IMR-90 (cell line): ENCODE results near the gene RPS24. TPM values are rescaled to one million over a fixed set of nuclear protein-coding genes. Genes with fewer than 3 reads are reported as not detected.

Experiments used
- ATAC-seq: fragments of 200-7000 bp; cut with Tn5 transposase; 2 replicates; pipeline ENCODE4 v1.9.1; 2020; ENCODE audit warnings: low read depth, mild to moderate bottlenecking, moderate library complexity
- BruUV-seq: library from RNA; stranded (reverse); fragments of 400-500 nt; replicated peaks from 2 replicates; lab custom pipeline; 2021; lab: Mats Ljungman, UMichigan
- CTCF ChIA-PET: fragments of 300-600 bp; formaldehyde crosslinking; extraction: SDS; loops from one replicate; lab custom pipeline; 2021; ENCODE audit warnings: antibody characterized with exemption; lab: Yijun Ruan, JAX
- POLR2A ChIA-PET: fragments of 300-600 bp; sonication (Branson Sonifier 250); formaldehyde crosslinking; loops from one replicate; lab custom pipeline; 2022; ENCODE audit warnings: antibody characterized with exemption; ENCODE audit not compliant: unreplicated experiment; lab: Charles Lee
- DNase-seq: peaks from one replicate; pipeline ENCODE4 v3.0.0; 2013
- H2AFZ ChIP-seq: replicated peaks from 2 replicates; pipeline ENCODE3; 2013; ENCODE audit warnings: low read length, mild to moderate bottlenecking; ENCODE audit not compliant: poor library complexity
- H2AK5ac ChIP-seq: 2 replicates; pipeline ENCODE4 v1.6.1; 2013; ENCODE audit warnings: low read depth, low read length, inconsistent platforms
- H2AK9ac ChIP-seq: replicated peaks from 2 replicates; pipeline ENCODE3; 2013; ENCODE audit warnings: mild to moderate bottlenecking, low read depth, low read length, moderate library complexity; ENCODE audit not compliant: poor library complexity
- H2BK120ac ChIP-seq: 2 replicates; pipeline ENCODE4 v1.6.1; 2013; ENCODE audit warnings: low read depth, low read length, inconsistent platforms
- H2BK15ac ChIP-seq: 3 replicates; pipeline ENCODE4 v1.6.1; 2013; ENCODE audit warnings: low read depth, low read length, inconsistent platforms
- H2BK20ac ChIP-seq: 2 replicates; pipeline ENCODE4 v1.6.1; 2013; ENCODE audit warnings: low read depth, mild to moderate bottlenecking, inconsistent platforms, low read length, moderate library complexity
- H2BK5ac ChIP-seq: 2 replicates; pipeline ENCODE4 v1.6.1; 2013; ENCODE audit warnings: mild to moderate bottlenecking, low read depth, low read length, inconsistent platforms; ENCODE audit not compliant: poor library complexity, severe bottlenecking
- H3K14ac ChIP-seq: replicated peaks from 2 replicates; pipeline ENCODE4 v1.6.1; 2013; ENCODE audit warnings: low read depth, low read length, inconsistent platforms
- H3K18ac ChIP-seq: 2 replicates; pipeline ENCODE4 v1.6.1; 2013; ENCODE audit warnings: low read depth, low read length, control low read depth
- H3K23ac ChIP-seq: 2 replicates; pipeline ENCODE4 v1.6.1; 2013; ENCODE audit warnings: low read depth, low read length, inconsistent platforms
- H3K27ac ChIP-seq: 2 replicates; pipeline ENCODE4 v1.5.1; 2013; ENCODE audit warnings: mild to moderate bottlenecking, control low read depth, low read length; ENCODE audit not compliant: insufficient read depth
- H3K27me3 ChIP-seq: 2 replicates; pipeline ENCODE4 v1.6.1; 2013; ENCODE audit warnings: low read length; ENCODE audit not compliant: control insufficient read depth, insufficient read depth
- H3K36me3 ChIP-seq: 2 replicates; pipeline ENCODE4 v1.6.1; 2013; ENCODE audit warnings: low read length, mixed read lengths; ENCODE audit not compliant: control insufficient read depth, insufficient read depth
- H3K4ac ChIP-seq: 2 replicates; pipeline ENCODE4 v1.6.1; 2013; ENCODE audit warnings: low read depth, low read length, inconsistent platforms
- H3K4me1 ChIP-seq: 2 replicates; pipeline ENCODE4 v1.6.1; 2013; ENCODE audit warnings: low read length, mixed read lengths; ENCODE audit not compliant: control insufficient read depth, insufficient read depth
- H3K4me2 ChIP-seq: 2 replicates; pipeline ENCODE4 v1.6.1; 2013; ENCODE audit warnings: low read depth, mild to moderate bottlenecking, control low read depth, low read length, moderate library complexity
- H3K4me3 ChIP-seq: 2 replicates; pipeline ENCODE4 v1.5.1; 2013; ENCODE audit warnings: low read depth, mild to moderate bottlenecking, control low read depth, low read length, moderate library complexity; ENCODE audit not compliant: insufficient read depth
- H3K56ac ChIP-seq: 2 replicates; pipeline ENCODE4 v1.6.1; 2013; ENCODE audit warnings: low read length, inconsistent platforms; ENCODE audit not compliant: insufficient read depth; ENCODE audit errors: extremely low read depth
- H3K79me1 ChIP-seq, 2 experiments: 2 replicates each; pipeline ENCODE4 v1.6.1; 2013; ENCODE audit warnings: low read length in 2 of 2, inconsistent platforms in 1 of 2, low read depth in 1 of 2
- H3K9ac ChIP-seq: 2 replicates; pipeline ENCODE4 v1.6.1; 2013; ENCODE audit warnings: low read depth, low read length, control low read depth
- H3K9me1 ChIP-seq: 2 replicates; pipeline ENCODE4 v1.6.1; 2013; ENCODE audit warnings: low read length, inconsistent platforms; ENCODE audit not compliant: insufficient read depth
- H3K9me3 ChIP-seq: 2 replicates; pipeline ENCODE4 v1.6.1; 2013; ENCODE audit warnings: low read length; ENCODE audit not compliant: control insufficient read depth, insufficient read depth
- H4K20me1 ChIP-seq: 2 replicates; pipeline ENCODE4 v1.6.1; 2013; ENCODE audit warnings: low read length, inconsistent platforms; ENCODE audit not compliant: insufficient read depth
- H4K5ac ChIP-seq: 2 replicates; pipeline ENCODE4 v1.6.1; 2013; ENCODE audit warnings: mild to moderate bottlenecking, low read depth, low read length, control low read depth
- H4K8ac ChIP-seq, 2 experiments: 2 replicates each; pipeline ENCODE4 v1.6.1; 2013; ENCODE audit warnings: low read depth in 2 of 2, low read length in 2 of 2, control low read depth in 1 of 2, inconsistent platforms in 1 of 2
- H4K91ac ChIP-seq: 2 replicates; pipeline ENCODE4 v1.6.1; 2013; ENCODE audit warnings: low read depth, low read length, inconsistent platforms; ENCODE audit not compliant: insufficient read depth
- BHLHE40 ChIP-seq: fragments of 150-350 bp; IDR thresholded peaks from 2 replicates; pipeline ENCODE4 v1.6.1; 2016; ENCODE audit warnings: mild to moderate bottlenecking, low read depth, low read length
- CEBPB ChIP-seq: IDR thresholded peaks from 2 replicates; pipeline ENCODE4 v1.6.1; 2012; ENCODE audit warnings: low read depth, low read length, improper control_type of control experiment
- CHD1 ChIP-seq: IDR thresholded peaks from 2 replicates; pipeline ENCODE4 v1.6.1; 2012; ENCODE audit warnings: low read depth, low read length, improper control_type of control experiment
- CTCF ChIP-seq: conservative IDR thresholded peaks from 2 replicates; pipeline ENCODE4 v1.5.1; 2012; ENCODE audit warnings: mild to moderate bottlenecking, low read depth, low read length, improper control_type of control experiment
- ELK1 ChIP-seq: fragments of 150-350 bp; IDR thresholded peaks from 2 replicates; pipeline ENCODE4 v1.6.1; 2016; ENCODE audit warnings: low read depth, mild to moderate bottlenecking, low read length, moderate library complexity, borderline replicate concordance
- FOS ChIP-seq: fragments of 150-350 bp; IDR thresholded peaks from 2 replicates; pipeline ENCODE4 v1.6.1; 2016; ENCODE audit warnings: low read depth, low read length
- MAZ ChIP-seq: IDR thresholded peaks from 2 replicates; pipeline ENCODE4 v1.6.1; 2012; ENCODE audit warnings: low read depth, mild to moderate bottlenecking, low read length, improper control_type of control experiment, moderate library complexity, borderline replicate concordance
- MXI1 ChIP-seq: IDR thresholded peaks from 2 replicates; pipeline ENCODE4 v1.6.1; 2012; ENCODE audit warnings: low read depth, mild to moderate bottlenecking, low read length, moderate library complexity, borderline replicate concordance
- NFE2L2 ChIP-seq: fragments of 150-350 bp; IDR thresholded peaks from 2 replicates; pipeline ENCODE4 v1.6.1; 2016; ENCODE audit warnings: low read depth, mild to moderate bottlenecking, low read length
- POLR2A ChIP-seq: IDR thresholded peaks from 2 replicates; pipeline ENCODE4 v1.6.1; 2012; ENCODE audit warnings: mild to moderate bottlenecking, low read depth, low read length
- RAD21 ChIP-seq: IDR thresholded peaks from 2 replicates; pipeline ENCODE4 v1.6.1; 2012; ENCODE audit warnings: low read length, improper control_type of control experiment
- RCOR1 ChIP-seq: IDR thresholded peaks from 2 replicates; pipeline ENCODE4 v1.6.1; 2012; ENCODE audit warnings: mild to moderate bottlenecking, low read length, improper control_type of control experiment; ENCODE audit not compliant: insufficient replicate concordance
- RFX5 ChIP-seq: IDR thresholded peaks from 2 replicates; pipeline ENCODE4 v1.8.0; 2012; ENCODE audit warnings: low read depth, mild to moderate bottlenecking, low read length, moderate library complexity
- SMC3 ChIP-seq: fragments of 150-350 bp; IDR thresholded peaks from 2 replicates; pipeline ENCODE4 v1.6.1; 2016; ENCODE audit warnings: low read depth, mild to moderate bottlenecking, antibody characterized with exemption, low read length, moderate library complexity
- USF2 ChIP-seq: fragments of 150-350 bp; IDR thresholded peaks from 2 replicates; pipeline ENCODE4 v1.6.1; 2017; ENCODE audit warnings: mild to moderate bottlenecking, antibody characterized with exemption, low read length, low read depth
- WGBS, 2 experiments: methylation state at CpG; one replicate each; pipeline versions ENCODE4 v1.1.5 to v1.1.7; 2013; ENCODE audit warnings: missing lambda C conversion rate in 2 of 2; ENCODE audit not compliant: insufficient read length in 1 of 2; ENCODE audit errors: extremely low coverage in 2 of 2; 5-methylcytosine and 5-hydroxymethylcytosine counted together
- dilution Hi-C: fragments of 300-500 bp; cut with HindIII; formaldehyde crosslinking; loops from one replicate; pipeline ENCODE4 v1.14.3; 2018; ENCODE audit warnings: low sequenced_read_pairs; ENCODE audit not compliant: unreplicated experiment
- in situ Hi-C: fragments of 300-500 bp; cut with MboI; formaldehyde crosslinking; loops from 3 replicates; pipeline ENCODE4 v1.14.3; 2019; ENCODE audit warnings: low sequenced_read_pairs, inconsistent platforms, mixed read lengths
- intact Hi-C: fragments of 100-400 bp; cut with micrococcal nuclease; formaldehyde crosslinking; loops from 2 replicates; pipeline ENCODE4 v1.10.0; 2022
- polyA plus RNA-seq, 3 experiments: library from polyadenylated mRNA; depleted of rRNA; stranded (reverse); fragments of >200 nt; gene quantifications; 2 replicates each; pipeline ENCODE4 v1.2.3, GENCODE V29; 2012; ENCODE audit warnings: low replicate concordance in 1 of 3
- total RNA-seq: library from RNA; depleted of rRNA; stranded (reverse); fragments of >200 nt; gene quantifications from 2 replicates; pipeline ENCODE4 v1.2.3, GENCODE V29; 2012

The RPS24 gene
- total and polyA plus RNA-seq, 2 of the 4 experiments (the other 2 are of a cell fraction) = 1,664 to 4,721 TPM

- Histone ChIP-seq H2BK5ac (no peak overlapping the region), H3K9ac (no peak overlapping the region), H2BK15ac (no peak overlapping the region), H3K36me3 (no peaks in the 10 kb centered on the region), H3K4me3 (no peak overlapping the region), H3K14ac (no peak overlapping the region), H4K8ac (no peak overlapping the region), H3K4me1 (no peaks in the 10 kb centered on the region), H4K20me1 (no peaks in the 10 kb centered on the region), H3K56ac (no peak overlapping the region), H2BK120ac (no peak overlapping the region), H3K9me3 (no peaks in the 10 kb centered on the region), H2AFZ (no peak overlapping the region), H2AK9ac (no peak overlapping the region), H3K4me2 (no peak overlapping the region), H2AK5ac (no peak overlapping the region), H3K4ac (no peak overlapping the region), H3K79me1 (no peaks in the 10 kb centered on the region), H2BK20ac (no peak overlapping the region), H3K27ac (no peak overlapping the region), H4K5ac (no peak overlapping the region), H3K18ac (no peak overlapping the region), H4K91ac (no peak overlapping the region), H3K9me1 (no peaks in the 10 kb centered on the region; the same call in 1 of the 2 replicates), H3K27me3 (no peaks in the 10 kb centered on the region; the same call in 1 of the 2 replicates), H3K23ac (no peak overlapping the region)
- in situ Hi-C loops = loop anchor here (10.0 kb wide), 1 partner anchor 595 kb away; no protein-coding TSS in a partner anchor
- dilution Hi-C loops = no loop called here
- intact Hi-C loops = no loop called here
- ChIA-PET CTCF (no interaction called here), POLR2A (no interaction called here)
- BruUV-seq = no TSS peak
- ATAC-seq (no peak), DNase-seq (no peak)
- WGBS, 2 experiments = 90% methylated on average over 2 of the region's 12 CpGs; no CpG with 5 or more reads in 1 of the 2 experiments
- TF ChIP-seq CTCF (no peak), RAD21 (no peak), MAZ (no peak), BHLHE40 (no peak), CEBPB (no peak), SMC3 (no peak), RFX5 (no peak), NFE2L2 (no peak), ELK1 (no peak), USF2 (no peak), FOS (no peak), MXI1 (no peak), CHD1 (no peak), POLR2A (no peak), RCOR1 (no peak)
Observed at GRCh38 chr10:78059906-78060702, 26.4 kb downstream of the RPS24 start.
